Measurements from ENCODE around the gene TPM1.

GRCh38 chr15:63004211-63004610, 38.3 kb upstream of the TPM1 start:
- no peak for TF ChIP-seq CTCF (IDR thresholded peaks at IDR 0.05)
- TF ChIP-seq POLR2A (IDR thresholded peaks at IDR 0.05): no peak
- TF ChIP-seq POLR2AphosphoS5 (IDR thresholded peaks at IDR 0.05; ENCODE audit: insufficient read depth in 1 of 2, low read depth in 1 of 2): no peak

Data from vagina (tissue), 2 donors.